Mesenchymal stem cell (in vitro differentiated cells and primary cell): ENCODE measurements around the gene ZNF263.

Experiments
- DNase-seq: peaks from one replicate; pipeline ENCODE4 v3.0.0-alpha.2; 2013
- H2AFZ ChIP-seq: one replicate; pipeline ENCODE4 v1.6.1; 2013; ENCODE audit warnings: low read depth, mild to moderate bottlenecking, control low read depth, inconsistent platforms, low read length, moderate library complexity
- H2AK5ac ChIP-seq: 2 replicates; pipeline ENCODE4 v1.6.1; 2013; ENCODE audit warnings: low read length, moderate library complexity, mild to moderate bottlenecking, inconsistent platforms; ENCODE audit not compliant: severe bottlenecking
- H2BK120ac ChIP-seq: one replicate; pipeline ENCODE4 v1.6.1; 2013; ENCODE audit warnings: low read depth, mild to moderate bottlenecking, inconsistent platforms, low read length, moderate library complexity
- H2BK12ac ChIP-seq, 2 experiments: one replicate each; pipeline ENCODE4 v1.6.1; 2013; ENCODE audit warnings: inconsistent platforms in 2 of 2, low read length in 2 of 2, mild to moderate bottlenecking in 2 of 2, moderate library complexity in 2 of 2, control low read depth in 1 of 2
- H2BK15ac ChIP-seq: one replicate; pipeline ENCODE4 v1.6.1; 2013; ENCODE audit warnings: mild to moderate bottlenecking, low read depth, inconsistent platforms; ENCODE audit not compliant: poor library complexity, severe bottlenecking
- H2BK5ac ChIP-seq: 2 replicates; pipeline ENCODE4 v1.6.1; 2013; ENCODE audit warnings: low read depth, mild to moderate bottlenecking, low read length, control low read depth, inconsistent platforms; ENCODE audit not compliant: poor library complexity, severe bottlenecking
- H3K14ac ChIP-seq, 2 experiments: one replicate each; pipeline ENCODE4 v1.6.1; 2013; ENCODE audit warnings: inconsistent platforms in 2 of 2, low read length in 2 of 2, control low read depth in 1 of 2, mild to moderate bottlenecking in 1 of 2, moderate library complexity in 1 of 2
- H3K18ac ChIP-seq, 2 experiments: one replicate each; pipeline ENCODE4 v1.6.1; 2013; ENCODE audit warnings: inconsistent platforms in 2 of 2, low read length in 2 of 2, control low read depth in 1 of 2, low read depth in 1 of 2, mild to moderate bottlenecking in 1 of 2
- H3K23ac ChIP-seq, 2 experiments: one replicate each; pipeline ENCODE4 v1.6.1; 2013; ENCODE audit warnings: inconsistent platforms in 2 of 2, low read length in 2 of 2, mild to moderate bottlenecking in 2 of 2, moderate library complexity in 2 of 2, control low read depth in 1 of 2
- H3K27ac ChIP-seq: 2 replicates; pipeline ENCODE4 v1.5.1; 2013; ENCODE audit warnings: mild to moderate bottlenecking, moderate library complexity, low read length, control low read depth, inconsistent platforms; ENCODE audit not compliant: poor library complexity, severe bottlenecking
- H3K27me3 ChIP-seq, 2 experiments: 2 replicates each; pipeline versions ENCODE4 v1.6.1 to v1.7.0; 2013; ENCODE audit warnings: low read length in 2 of 2, mild to moderate bottlenecking in 2 of 2, moderate library complexity in 2 of 2, control low read depth in 1 of 2, inconsistent platforms in 1 of 2; ENCODE audit not compliant: control insufficient read depth in 1 of 2, insufficient read depth in 1 of 2
- H3K36me3 ChIP-seq, 2 experiments: 2 replicates each; pipeline versions ENCODE4 v1.6.1 to v1.7.0; 2013; ENCODE audit warnings: low read length in 2 of 2, control low read depth in 1 of 2, inconsistent platforms in 1 of 2, low read depth in 1 of 2, mild to moderate bottlenecking in 1 of 2; ENCODE audit not compliant: insufficient read depth in 2 of 2, control insufficient read depth in 1 of 2
- H3K4ac ChIP-seq, 2 experiments: one replicate each; pipeline ENCODE4 v1.6.1; 2013; ENCODE audit warnings: inconsistent platforms in 2 of 2, low read length in 2 of 2, mild to moderate bottlenecking in 2 of 2, moderate library complexity in 2 of 2, control low read depth in 1 of 2, low read depth in 1 of 2
- H3K4me1 ChIP-seq: 2 replicates; pipeline ENCODE4 v1.6.1; 2013; ENCODE audit warnings: low read depth, low read length, control low read depth; ENCODE audit not compliant: control insufficient read depth, insufficient read depth
- H3K4me2 ChIP-seq: 2 replicates; pipeline ENCODE4 v1.6.1; 2013; ENCODE audit warnings: low read length, mild to moderate bottlenecking, inconsistent platforms; ENCODE audit not compliant: poor library complexity, severe bottlenecking
- H3K4me3 ChIP-seq, 2 experiments: 2 replicates each; pipeline versions ENCODE4 v1.5.1 to v1.7.0; 2013; ENCODE audit warnings: low read length in 2 of 2, mild to moderate bottlenecking in 2 of 2, control low read depth in 1 of 2, low read depth in 1 of 2; ENCODE audit not compliant: insufficient read depth in 1 of 2
- H3K79me1 ChIP-seq: replicated peaks from 2 replicates; pipeline ENCODE4 v1.6.1; 2013; ENCODE audit warnings: mild to moderate bottlenecking, control low read depth, low read length, inconsistent platforms; ENCODE audit not compliant: poor library complexity, severe bottlenecking
- H3K9ac ChIP-seq: 2 replicates; pipeline ENCODE4 v1.7.0; 2013; ENCODE audit warnings: mild to moderate bottlenecking, low read length, moderate library complexity
- H3K9me3 ChIP-seq: 2 replicates; pipeline ENCODE4 v1.7.0; 2013; ENCODE audit warnings: mild to moderate bottlenecking, low read length; ENCODE audit not compliant: control insufficient read depth
- H4K8ac ChIP-seq: one replicate; pipeline ENCODE4 v1.6.1; 2013; ENCODE audit warnings: inconsistent platforms, mild to moderate bottlenecking, low read length, moderate library complexity
- H4K91ac ChIP-seq: one replicate; pipeline ENCODE4 v1.6.1; 2013; ENCODE audit warnings: mild to moderate bottlenecking, low read length, inconsistent platforms
- WGBS: methylation state at CpG from one replicate; pipeline ENCODE4 v1.1.7; 2013; ENCODE audit warnings: mixed read lengths; 5-methylcytosine and 5-hydroxymethylcytosine counted together

ZNF263 gene

GRCh38 chr16:3282103-3282729, 1.1 kb upstream of the ZNF263 start:
- Histone ChIP-seq H3K4me2 (peak overlapping the region; percentile 68), H3K4me3 (peak overlapping the region; percentile 69 to 98), H3K4ac (peak overlapping the region; percentile 9 to 13), H2BK120ac (no peak overlapping the region), H2BK5ac (peak overlapping the region; percentile 63), H3K18ac (peak overlapping the region; percentile 63 to 64), H4K8ac (peak overlapping the region; percentile 21), H3K4me1 (peaks cover 13% of the 10 kb centered on the region), H3K79me1 (peaks cover 6% of the 10 kb centered on the region), H2BK15ac (no peak overlapping the region), H3K9ac (peak overlapping the region; percentile 100), H2AK5ac (no peak overlapping the region), H3K27me3 (peaks cover 0 to 4% of the 10 kb centered on the region in 2 experiments), H3K36me3 (peaks cover 18 to 20% of the 10 kb centered on the region in 2 experiments), H2BK12ac (no peak overlapping the region), H2AFZ (peak overlapping the region; percentile 55), H3K27ac (peak overlapping the region; percentile 81), H4K91ac (peak overlapping the region; percentile 4), H3K14ac (no peak overlapping the region), H3K23ac (no peak overlapping the region), H3K9me3 (no peaks in the 10 kb centered on the region)
- peak; percentile 87 for DNase-seq
- 14% methylated on average over 29 of the region's 29 CpGs for WGBS

- H2BK15ac ChIP-seq, result no peak overlapping the region
- H3K4me3 ChIP-seq, result peak overlapping the region; percentile 83 to 98
- peak overlapping the region; percentile 59 for H3K27ac ChIP-seq
- no peak overlapping the region for H2BK120ac ChIP-seq
- H2BK12ac ChIP-seq, result no peak overlapping the region
- peak overlapping the region; percentile 100 for H3K9ac ChIP-seq
- H4K91ac ChIP-seq, result peak overlapping the region; percentile 49
- peak overlapping the region; percentile 14 to 73 for H3K4ac ChIP-seq
- H3K36me3 ChIP-seq, result peaks cover 26 to 32% of the 10 kb centered on the region in 2 experiments
- H2AK5ac ChIP-seq, result no peak overlapping the region
- no peaks in the 10 kb centered on the region for H3K27me3 ChIP-seq
- H3K14ac ChIP-seq, result peak overlapping the region in 1 of 2 experiments; percentile 62
- DNase-seq, result peak; percentile 33
- H3K4me1 ChIP-seq, result peaks cover 13% of the 10 kb centered on the region
- H3K9me3 ChIP-seq, result peaks cover 12% of the 10 kb centered on the region
- peak overlapping the region; percentile 64 to 76 for H3K18ac ChIP-seq
- H3K79me1 ChIP-seq, result peaks cover 13% of the 10 kb centered on the region
- H4K8ac ChIP-seq, result peak overlapping the region; percentile 75
- H3K4me2 ChIP-seq, result peak overlapping the region; percentile 94
- H3K23ac ChIP-seq, result no peak overlapping the region
- WGBS, result 7% methylated on average over 56 of the region's 56 CpGs
- no peak overlapping the region for H2BK5ac ChIP-seq
- H2AFZ ChIP-seq, result no peak overlapping the region
Measured at GRCh38 chr16:3283543-3284447, 504 bp downstream of the ZNF263 start.

- H3K23ac ChIP-seq, result no peak overlapping the region
- H3K4me3 ChIP-seq, result peak overlapping the region in 1 of 2 experiments; percentile 98
- peak overlapping the region; percentile 94 for H3K4me2 ChIP-seq
- H2BK15ac ChIP-seq, result no peak overlapping the region
- H3K27ac ChIP-seq, result no peak overlapping the region
- no peak overlapping the region for H2BK5ac ChIP-seq
- no peak overlapping the region for H3K18ac ChIP-seq
- H4K91ac ChIP-seq, result no peak overlapping the region
- H3K4ac ChIP-seq, result no peak overlapping the region
- peaks cover 39 to 46% of the 10 kb centered on the region in 2 experiments for H3K36me3 ChIP-seq
- H3K14ac ChIP-seq, result no peak overlapping the region
- no peak overlapping the region for H4K8ac ChIP-seq
- DNase-seq, result no peak
- H3K9ac ChIP-seq, result peak overlapping the region; percentile 100
- H2AK5ac ChIP-seq, result no peak overlapping the region
- no peak overlapping the region for H2BK120ac ChIP-seq
- 74% methylated on average over 5 of the region's 6 CpGs for WGBS
- no peak overlapping the region for H2AFZ ChIP-seq
- no peak overlapping the region for H2BK12ac ChIP-seq
- no peaks in the 10 kb centered on the region for H3K27me3 ChIP-seq
- peaks cover 25% of the 10 kb centered on the region for H3K9me3 ChIP-seq
- peaks cover 27% of the 10 kb centered on the region for H3K79me1 ChIP-seq
- peaks cover 13% of the 10 kb centered on the region for H3K4me1 ChIP-seq
Measured at GRCh38 chr16:3285131-3285530, 1.8 kb downstream of the ZNF263 start.
